Liver (tissue), 3 donors: ENCODE results near the gene DMD.

ENCODE experiments used
- ATF3 ChIP-seq: IDR thresholded peaks from 2 replicates; pipeline ENCODE4 v1.6.1; 2016; ENCODE audit warnings: antibody characterized with exemption
- CTCF ChIP-seq: fragments of 150-350 bp; IDR thresholded peaks from 2 replicates; pipeline ENCODE4 v1.5.1; 2017; ENCODE audit warnings: improper control_type of control experiment, low read depth, low read length; ENCODE audit not compliant: missing input control
- EGR1 ChIP-seq, 2 donors: IDR thresholded peaks; 2 replicates each; pipeline ENCODE4 v1.6.1; 2016 to 2018; ENCODE audit warnings: antibody characterized with exemption in 2 of 2, low read depth in 2 of 2
- GABPA ChIP-seq, 2 donors: IDR thresholded peaks in 1 of 2; conservative IDR thresholded peaks in 1 of 2; 2 replicates each; pipeline ENCODE4 v1.6.1; 2016; ENCODE audit warnings: antibody characterized with exemption in 2 of 2, mild to moderate bottlenecking in 1 of 2, moderate library complexity in 1 of 2
- HNF4G ChIP-seq: IDR thresholded peaks from 2 replicates; pipeline ENCODE4 v1.6.1; 2016; ENCODE audit warnings: antibody characterized with exemption
- MAX ChIP-seq: IDR thresholded peaks from 2 replicates; pipeline ENCODE4 v1.6.1; 2016; ENCODE audit warnings: antibody characterized with exemption
- RAD21 ChIP-seq, 2 donors: IDR thresholded peaks; 2 replicates each; pipeline ENCODE4 v1.6.1; 2016; ENCODE audit warnings: antibody characterized with exemption in 2 of 2, mild to moderate bottlenecking in 2 of 2
- REST ChIP-seq: IDR thresholded peaks from 2 replicates; pipeline ENCODE4 v1.6.1; 2016; ENCODE audit warnings: antibody characterized with exemption, mild to moderate bottlenecking
- RXRA ChIP-seq, 2 donors: IDR thresholded peaks; 2 replicates each; pipeline ENCODE4 v1.6.1; 2017 to 2018; ENCODE audit warnings: antibody characterized with exemption in 2 of 2, mild to moderate bottlenecking in 1 of 2
- TAF1 ChIP-seq: conservative IDR thresholded peaks from 2 replicates; pipeline ENCODE4 v1.6.1; 2016; ENCODE audit warnings: antibody characterized with exemption, mild to moderate bottlenecking
- YY1 ChIP-seq: IDR thresholded peaks from 2 replicates; pipeline ENCODE4 v1.6.1; 2016; ENCODE audit warnings: antibody characterized with exemption, mild to moderate bottlenecking
- ZBTB33 ChIP-seq: IDR thresholded peaks from 2 replicates; pipeline ENCODE4 v1.6.1; 2016; ENCODE audit warnings: antibody characterized with exemption
- donor health status: healthy.
- donor health status: healthy.

- TF ChIP-seq CTCF, result no peak
- no peak for TF ChIP-seq HNF4G
- TF ChIP-seq REST, result no peak
- TF ChIP-seq YY1, result no peak
- no peak for TF ChIP-seq ZBTB33
- TF ChIP-seq TAF1, result no peak
- TF ChIP-seq ATF3, result no peak
- TF ChIP-seq GABPA (IDR thresholded peaks at IDR 0.05 in 1 of 2, conservative IDR thresholded peaks at IDR 0.05 in 1 of 2), result no peak
- no peak for TF ChIP-seq EGR1 (IDR thresholded peaks at IDR 0.05; ENCODE audit: low read depth in 2 of 2)
- TF ChIP-seq RAD21 (IDR thresholded peaks at IDR 0.05), result no peak
- no peak for TF ChIP-seq RXRA (IDR thresholded peaks at IDR 0.05)
- no peak for TF ChIP-seq MAX
These were observed 1861.8 kb downstream of the DMD start for GRCh38 chrX:31349515-31349914.
